Astrocyte (in vitro differentiated cells and primary cell): ENCODE results near the gene LIN37. TPM values are rescaled to one million over a fixed set of nuclear protein-coding genes. Genes with fewer than 3 reads are reported as not detected.
A peak's percentile ranks its signal among the peaks of the same experiment; 100 is the strongest.

Source experiments
- DNase-seq: peaks from one replicate; pipeline ENCODE4 v3.0.0-alpha.2; 2010; ENCODE audit warnings: low read depth
- FAIRE-seq: peaks from 2 replicates; lab custom pipeline; 2011; peaks lifted over from hg19 to GRCh38; lab: Jason Lieb, UNC
- H2AFZ ChIP-seq: 2 replicates; pipeline ENCODE4 v1.6.0; 2012; ENCODE audit warnings: low read depth, low read length, inconsistent platforms
- H3K27ac ChIP-seq: 2 replicates; pipeline ENCODE4 v1.5.1; 2011; ENCODE audit warnings: low read depth, low read length, inconsistent platforms
- H3K27me3 ChIP-seq: 2 replicates; pipeline ENCODE4 v1.6.0; 2011; ENCODE audit warnings: low read length, inconsistent platforms; ENCODE audit not compliant: insufficient read depth
- H3K36me3 ChIP-seq: 2 replicates; pipeline ENCODE4 v1.5.1; 2011; ENCODE audit warnings: low read length, inconsistent platforms; ENCODE audit not compliant: insufficient read depth
- H3K4me1 ChIP-seq: 2 replicates; pipeline ENCODE4 v1.5.1; 2011; ENCODE audit warnings: low read length, inconsistent platforms; ENCODE audit not compliant: insufficient read depth
- H3K4me2 ChIP-seq: 2 replicates; pipeline ENCODE4 v1.6.0; 2012; ENCODE audit warnings: low read length, inconsistent platforms
- H3K4me3 ChIP-seq: 2 replicates; pipeline ENCODE4 v1.5.1; 2011; ENCODE audit warnings: low read depth, mild to moderate bottlenecking, low read length, inconsistent platforms; ENCODE audit not compliant: insufficient read depth
- H3K79me2 ChIP-seq: 2 replicates; pipeline ENCODE4 v1.6.0; 2012; ENCODE audit warnings: mild to moderate bottlenecking, low read length, inconsistent platforms; ENCODE audit not compliant: insufficient read depth
- H3K9ac ChIP-seq: 2 replicates; pipeline ENCODE4 v1.6.0; 2012; ENCODE audit warnings: mild to moderate bottlenecking, low read length, inconsistent platforms
- H3K9me3 ChIP-seq: 2 replicates; pipeline ENCODE4 v1.5.1; 2012; ENCODE audit warnings: low read depth, mild to moderate bottlenecking, low read length, inconsistent platforms; ENCODE audit not compliant: insufficient read depth
- H4K20me1 ChIP-seq: 2 replicates; pipeline ENCODE4 v1.6.0; 2012; ENCODE audit warnings: low read length, inconsistent platforms; ENCODE audit not compliant: insufficient read depth
- H3K27ac Mint-ChIP-seq: one replicate; pipeline ENCODE4 v1.8.0; 2021; ENCODE audit warnings: mild to moderate bottlenecking, mixed read lengths; ENCODE audit not compliant: unreplicated experiment
- H3K27me3 Mint-ChIP-seq: one replicate; pipeline ENCODE4 v1.8.0; 2021; ENCODE audit warnings: low read depth, mixed read lengths; ENCODE audit not compliant: unreplicated experiment
- H3K36me3 Mint-ChIP-seq: one replicate; pipeline ENCODE4 v1.8.0; 2021; ENCODE audit warnings: low read depth, mixed read lengths; ENCODE audit not compliant: unreplicated experiment
- H3K4me1 Mint-ChIP-seq: one replicate; pipeline ENCODE4 v1.8.0; 2021; ENCODE audit warnings: low read depth, mixed read lengths; ENCODE audit not compliant: unreplicated experiment
- H3K4me3 Mint-ChIP-seq: one replicate; pipeline ENCODE4 v1.8.0; 2021; ENCODE audit warnings: mild to moderate bottlenecking, moderate library complexity, mixed read lengths; ENCODE audit not compliant: unreplicated experiment
- H3K9me3 Mint-ChIP-seq: one replicate; pipeline ENCODE4 v1.8.0; 2021; ENCODE audit warnings: mild to moderate bottlenecking, mixed read lengths; ENCODE audit not compliant: unreplicated experiment
- CTCF ChIP-seq: IDR thresholded peaks from 2 replicates; pipeline ENCODE4 v1.5.1; 2011; ENCODE audit warnings: low read depth, mild to moderate bottlenecking, inconsistent platforms, low read length, moderate library complexity; ENCODE audit not compliant: insufficient read depth
- EZH2 ChIP-seq: IDR thresholded peaks from 2 replicates; pipeline ENCODE4 v1.6.1; 2012; ENCODE audit warnings: mild to moderate bottlenecking, low read length, inconsistent platforms; ENCODE audit not compliant: insufficient read depth
- total RNA-seq: library from RNA; stranded (reverse); gene quantifications from 2 replicates; pipeline ENCODE4 v1.2.1, GENCODE V29; 2021

The LIN37 gene
- total RNA-seq, 1 donor from 2014 or later: 15.6 TPM

- H3K27me3 Mint-ChIP-seq: peaks cover 23% of the 10 kb centered on the region
- TF ChIP-seq CTCF (no peak), EZH2 (no peak)
- peaks cover 7% of the 10 kb centered on the region for H3K4me1 Mint-ChIP-seq
- no peak overlapping the region for H3K27ac ChIP-seq
- peak overlapping the region; percentile 79 for H3K4me3 Mint-ChIP-seq
- peaks cover 5% of the 10 kb centered on the region for H3K79me2 ChIP-seq
- peak overlapping the region; percentile 93 for H3K4me2 ChIP-seq
- peak overlapping the region; percentile 61 for H3K4me3 ChIP-seq
- peaks cover 9% of the 10 kb centered on the region for H4K20me1 ChIP-seq
- H3K27ac Mint-ChIP-seq: peak overlapping the region; percentile 19
- H3K36me3 Mint-ChIP-seq: peaks cover 3% of the 10 kb centered on the region
- peak overlapping the region; percentile 76 for H3K9ac ChIP-seq
- FAIRE-seq (no peak), DNase-seq (no peak)
- peaks cover 4% of the 10 kb centered on the region for H3K9me3 Mint-ChIP-seq
- no peaks in the 10 kb centered on the region for H3K27me3 ChIP-seq
- H2AFZ ChIP-seq: no peak overlapping the region
- H3K4me1 ChIP-seq: peaks cover 13% of the 10 kb centered on the region
- no peaks in the 10 kb centered on the region for H3K36me3 ChIP-seq
- no peaks in the 10 kb centered on the region for H3K9me3 ChIP-seq
These were observed 27.9 kb downstream of the LIN37 start for GRCh38 chr19:35776102-35776788.

- Mint-ChIP-seq H3K27ac (no peak overlapping the region), H3K9me3 (peaks cover 4% of the 10 kb centered on the region), H3K36me3 (peaks cover 4% of the 10 kb centered on the region), H3K27me3 (peaks cover 27% of the 10 kb centered on the region), H3K4me3 (peak overlapping the region; percentile 79), H3K4me1 (peaks cover 7% of the 10 kb centered on the region)
- no peak overlapping the region for H2AFZ ChIP-seq
- H3K27ac ChIP-seq: no peak overlapping the region
- H3K79me2 ChIP-seq: peaks cover 5% of the 10 kb centered on the region
- H3K27me3 ChIP-seq: no peaks in the 10 kb centered on the region
- peaks cover 9% of the 10 kb centered on the region for H4K20me1 ChIP-seq
- FAIRE-seq (no peak), DNase-seq (no peak)
- peak overlapping the region; percentile 93 for H3K4me2 ChIP-seq
- peaks cover 13% of the 10 kb centered on the region for H3K4me1 ChIP-seq
- no peaks in the 10 kb centered on the region for H3K9me3 ChIP-seq
- no peak overlapping the region for H3K9ac ChIP-seq
- H3K36me3 ChIP-seq: no peaks in the 10 kb centered on the region
- no peak overlapping the region for H3K4me3 ChIP-seq
- no peak for TF ChIP-seq EZH2
These were observed 28.9 kb downstream of the LIN37 start for GRCh38 chr19:35777086-35777841.

GRCh38 chr19:35777961-35778360 lies 29.6 kb downstream of the LIN37 start:
- H2AFZ ChIP-seq: no peak overlapping the region
- H3K4me3 ChIP-seq: no peak overlapping the region
- DNase-seq: no peak
- peaks cover 9% of the 10 kb centered on the region for H4K20me1 ChIP-seq
- no peak overlapping the region for H3K27ac Mint-ChIP-seq
- peaks cover 31% of the 10 kb centered on the region for H3K27me3 Mint-ChIP-seq
- peaks cover 8% of the 10 kb centered on the region for H3K36me3 Mint-ChIP-seq
- H3K9me3 Mint-ChIP-seq: peaks cover 4% of the 10 kb centered on the region
- no peaks in the 10 kb centered on the region for H3K9me3 ChIP-seq
- H3K27me3 ChIP-seq: no peaks in the 10 kb centered on the region
- H3K27ac ChIP-seq: no peak overlapping the region
- peaks cover 13% of the 10 kb centered on the region for H3K4me1 ChIP-seq
- H3K36me3 ChIP-seq: no peaks in the 10 kb centered on the region
- H3K4me2 ChIP-seq: no peak overlapping the region
- H3K4me1 Mint-ChIP-seq: peaks cover 7% of the 10 kb centered on the region
- TF ChIP-seq EZH2: no peak
- no peak for TF ChIP-seq CTCF
- no peak overlapping the region for H3K4me3 Mint-ChIP-seq
- no peak overlapping the region for H3K9ac ChIP-seq
- H3K79me2 ChIP-seq: peaks cover 5% of the 10 kb centered on the region
- FAIRE-seq: no peak
